Stimulated activated CD4-positive, alpha-beta T cell treated with anti-CD3 and anti-CD28 coated beads, Interleukin-1b, Interleukin-23, amount 100 ng/mL, for 4 hours (primary cell): ENCODE data around the gene CAMP.
"Not testable (repeated sequence)": the region's sequence is repeated elsewhere in the genome, so short reads cannot be mapped to it uniquely, and the experiment has no call there.

Source experiments
- DNase-seq, 2 donors: peaks; one replicate each; pipeline ENCODE4 v3.0.0-alpha.2; 2020; ENCODE audit warnings: low read depth in 2 of 2

Gene CAMP

GRCh38 chr3:48256557-48256956, 33.3 kb downstream of the CAMP start:
- no peak for DNase-seq

DNA sequence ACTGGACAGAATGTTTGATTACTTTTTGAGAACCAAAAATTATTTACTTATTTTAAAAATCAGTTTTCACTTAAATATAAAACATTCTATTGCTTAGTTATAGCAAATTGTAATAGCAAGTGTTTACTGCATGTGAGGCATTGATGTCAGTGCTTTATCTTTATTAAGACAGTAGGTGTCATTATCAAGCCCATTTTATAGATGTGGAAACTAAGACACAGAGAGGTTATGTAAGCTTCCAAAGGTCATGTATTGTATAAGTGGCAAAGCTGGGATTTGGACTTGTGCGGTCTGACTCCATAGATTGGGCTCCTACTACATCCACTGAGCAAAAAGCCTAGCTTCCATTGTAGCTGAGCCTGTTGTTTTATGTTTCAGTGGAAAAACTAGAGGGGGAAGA, 35.2 kb downstream of the CAMP start:
- DNase-seq: no peak

DNA sequence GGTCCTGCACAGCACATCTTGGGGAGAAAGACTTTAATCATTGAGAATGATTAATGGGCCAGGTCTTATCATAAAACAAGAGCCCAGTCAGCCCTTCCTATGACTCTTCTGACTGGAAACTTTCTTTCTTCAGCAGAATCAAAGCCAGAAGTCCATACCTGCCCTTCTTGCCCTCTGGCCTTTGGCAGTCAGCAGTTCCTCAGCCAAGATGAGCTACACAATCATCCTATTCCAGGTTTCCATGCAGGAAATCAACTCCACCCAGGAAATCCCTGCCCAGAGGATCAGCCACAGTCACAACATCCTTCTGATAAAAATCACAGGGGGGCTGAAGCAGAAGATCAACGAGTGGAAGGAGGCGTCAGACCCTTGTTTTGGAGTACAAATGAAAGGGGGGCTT, 44.5 kb downstream of the CAMP start:
- no peak for DNase-seq

DNA sequence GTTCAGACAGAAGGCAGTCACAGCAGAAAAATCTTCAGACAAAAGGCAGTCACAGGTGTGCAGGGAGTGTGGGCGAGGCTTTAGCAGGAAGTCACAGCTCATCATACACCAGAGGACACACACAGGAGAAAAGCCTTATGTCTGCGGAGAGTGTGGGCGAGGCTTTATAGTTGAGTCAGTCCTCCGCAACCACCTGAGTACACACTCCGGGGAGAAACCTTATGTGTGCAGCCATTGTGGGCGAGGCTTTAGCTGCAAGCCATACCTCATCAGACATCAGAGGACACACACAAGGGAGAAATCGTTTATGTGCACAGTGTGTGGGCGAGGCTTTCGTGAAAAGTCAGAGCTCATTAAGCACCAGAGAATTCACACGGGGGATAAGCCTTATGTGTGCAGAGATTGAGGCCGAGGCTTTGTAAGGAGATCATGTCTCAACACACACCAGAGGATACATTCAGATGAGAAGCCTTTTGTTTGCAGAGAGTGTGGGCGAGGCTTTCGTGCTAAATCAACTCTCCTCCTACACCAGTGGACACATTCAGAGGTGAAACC, 45.2 kb downstream of the CAMP start:
- peak; percentile 64 to 80 for DNase-seq

DNA sequence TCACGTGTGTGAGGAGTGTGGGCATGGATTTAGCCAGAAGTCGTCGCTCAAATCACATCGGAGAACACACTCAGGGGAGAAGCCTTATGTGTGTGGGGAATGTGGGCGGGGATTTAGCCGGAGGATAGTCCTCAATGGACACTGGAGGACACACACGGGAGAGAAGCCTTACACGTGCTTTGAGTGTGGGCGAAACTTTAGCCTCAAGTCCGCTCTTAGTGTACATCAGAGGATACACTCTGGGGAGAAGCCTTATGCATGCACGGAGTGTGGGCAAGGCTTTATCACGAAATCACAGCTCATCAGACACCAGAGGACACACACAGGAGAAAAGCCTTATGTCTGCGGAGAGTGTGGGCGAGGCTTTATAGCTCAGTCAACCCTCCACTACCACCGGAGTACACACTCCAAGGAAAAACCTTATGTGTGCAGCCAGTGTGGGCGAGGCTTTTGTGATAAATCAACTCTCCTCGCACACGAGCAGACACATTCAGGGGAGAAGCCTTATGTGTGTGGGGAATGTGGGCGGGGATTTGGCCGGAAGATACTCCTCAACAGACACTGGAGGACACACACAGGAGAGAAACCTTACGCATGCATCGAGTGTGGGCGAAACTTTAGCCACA, 45.8 kb downstream of the CAMP start:
- DNase-seq: peak; percentile 29 to 48

GRCh38 chr3:48269592-48269991, 46.3 kb downstream of the CAMP start:
- no peak for DNase-seq

DNA sequence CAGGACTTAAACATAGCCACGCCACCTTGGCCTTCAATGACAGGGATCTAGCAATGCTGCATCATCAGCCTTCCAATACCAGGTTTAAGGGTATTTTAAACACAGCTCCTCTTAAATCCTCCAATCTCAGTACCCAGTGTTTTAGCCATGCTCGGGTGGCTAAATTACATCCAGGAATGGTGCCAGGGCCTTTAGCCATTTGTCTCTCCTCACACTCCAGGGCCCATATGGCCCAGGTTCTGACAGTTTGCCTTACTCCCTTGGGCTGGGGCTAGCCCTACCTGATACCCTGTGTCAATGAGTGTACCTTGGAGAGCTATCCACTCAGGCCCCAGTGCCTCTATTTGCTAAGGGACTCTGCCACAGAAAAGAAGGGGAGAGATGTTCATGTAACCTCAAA, 47.0 kb downstream of the CAMP start:
- no peak for DNase-seq

- not testable (repeated sequence) for DNase-seq
Measured at GRCh38 chr3:48271223-48271622, 47.9 kb downstream of the CAMP start.

DNA sequence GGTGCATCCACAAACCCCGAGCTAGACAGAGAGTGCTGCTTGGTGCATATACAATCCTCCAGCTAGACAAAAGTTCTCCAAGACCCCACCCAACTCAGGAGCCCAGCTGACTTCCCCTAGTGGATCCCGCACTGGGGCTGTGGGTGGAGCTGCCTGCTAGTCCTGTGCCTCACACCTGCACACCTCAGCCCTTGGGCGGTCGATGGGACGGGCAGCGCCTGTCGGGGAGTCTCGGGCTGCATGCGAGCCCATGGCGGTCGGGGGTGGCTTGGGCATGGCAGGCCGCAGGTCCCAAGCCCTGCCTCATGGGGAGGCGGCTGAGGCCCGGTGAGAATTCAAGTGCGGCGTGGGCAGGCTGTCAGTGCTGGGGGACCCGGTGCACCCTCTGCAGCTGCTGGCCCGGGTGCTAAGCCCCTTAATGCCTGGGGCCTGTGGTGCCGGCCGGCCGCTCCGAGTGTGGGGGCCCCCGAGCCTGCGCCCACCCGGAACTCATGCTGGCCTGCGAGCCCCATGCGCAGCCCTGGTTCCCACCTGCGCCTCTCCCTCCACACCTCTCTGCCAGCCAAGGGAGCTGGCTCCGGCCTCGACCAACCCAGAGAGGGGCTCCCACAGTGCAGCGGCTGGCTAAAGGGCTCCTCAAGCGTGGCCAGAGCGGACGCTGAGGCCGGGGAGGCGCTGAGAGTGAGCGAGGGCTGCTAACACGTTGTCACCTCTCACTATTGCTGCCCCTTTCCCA, 48.6 kb downstream of the CAMP start:
- DNase-seq: no peak

DNA sequence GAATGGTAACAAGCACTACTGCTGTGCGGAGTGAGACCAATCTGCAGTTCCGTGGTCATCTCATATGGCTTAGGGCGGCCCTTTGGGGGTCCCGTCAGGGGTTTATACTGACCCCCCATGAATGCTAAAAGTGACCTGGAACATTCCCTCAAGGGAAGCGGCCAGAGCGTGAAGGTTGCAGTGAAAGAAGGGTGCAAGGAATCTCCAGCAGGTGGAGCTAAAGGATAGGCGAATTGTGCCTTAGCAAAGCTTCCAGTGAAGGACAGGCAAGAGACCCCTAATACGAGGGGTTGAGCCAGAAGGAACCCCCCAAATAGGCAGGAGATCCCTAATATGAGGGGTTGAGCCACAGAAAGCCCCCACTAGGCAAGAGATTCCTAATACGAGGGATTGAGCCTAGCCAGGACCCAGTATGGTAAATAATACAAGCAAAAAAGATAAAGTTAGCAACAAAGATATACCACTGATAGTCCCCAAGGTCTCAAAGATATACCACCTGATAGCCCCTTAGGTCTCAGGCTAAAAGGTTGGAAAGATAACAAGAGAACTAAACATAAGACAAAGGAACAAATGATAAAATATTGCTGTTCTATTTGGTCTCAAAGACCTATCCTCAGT, 50.4 kb downstream of the CAMP start:
- peak; percentile 14 to 50 for DNase-seq

DNA sequence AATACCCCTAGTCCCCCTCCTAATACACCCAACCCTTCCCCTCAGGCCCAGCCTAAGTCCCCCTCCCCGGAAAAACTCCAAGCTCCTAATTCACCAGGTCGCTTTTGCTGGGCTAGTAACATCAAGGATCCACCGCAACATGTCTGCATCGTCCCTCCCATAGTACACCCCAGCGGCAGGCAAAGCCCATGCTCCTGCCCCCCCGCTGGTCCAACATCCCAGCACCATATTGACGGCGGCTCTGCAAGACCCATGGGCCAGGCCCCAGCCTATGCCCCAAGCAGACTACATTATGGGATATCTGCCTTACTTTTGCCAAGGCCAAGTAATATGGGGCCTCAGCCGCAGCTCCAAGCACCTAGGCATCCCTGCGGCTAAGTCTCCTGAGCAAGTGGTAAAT, 51.2 kb downstream of the CAMP start:
- DNase-seq: no peak
